Osteoblast (primary cell): ENCODE measurements around the gene FAM107A. TPM values are rescaled to one million over a fixed set of nuclear protein-coding genes. Genes with fewer than 3 reads are reported as not detected.

Experiments used
- DNase-seq: peaks from one replicate; pipeline ENCODE4 v3.0.0; 2011; ENCODE audit warnings: low spot score, mixed read lengths; ENCODE audit not compliant: insufficient read length; ENCODE audit errors: missing footprints
- H2AFZ ChIP-seq: 2 replicates; pipeline ENCODE4 v1.6.0; 2011; ENCODE audit warnings: mild to moderate bottlenecking, low read length
- H3K27ac ChIP-seq: 2 replicates; pipeline ENCODE4 v1.5.1; 2011; ENCODE audit warnings: mild to moderate bottlenecking, low read depth, low read length, moderate library complexity
- H3K27me3 ChIP-seq: 2 replicates; pipeline ENCODE4 v1.6.0; 2012; ENCODE audit warnings: mild to moderate bottlenecking, control low read depth, inconsistent platforms, low read length, moderate library complexity; ENCODE audit not compliant: insufficient read depth
- H3K36me3 ChIP-seq: 2 replicates; pipeline ENCODE4 v1.5.1; 2011; ENCODE audit warnings: mild to moderate bottlenecking, low read length, control low read depth, moderate library complexity; ENCODE audit not compliant: insufficient read depth
- H3K4me1 ChIP-seq: 2 replicates; pipeline ENCODE4 v1.5.1; 2011; ENCODE audit warnings: mild to moderate bottlenecking, low read length, control low read depth, moderate library complexity; ENCODE audit not compliant: insufficient read depth
- H3K4me2 ChIP-seq: 2 replicates; pipeline ENCODE4 v1.6.0; 2011; ENCODE audit warnings: mild to moderate bottlenecking, low read length; ENCODE audit not compliant: insufficient read depth
- H3K4me3 ChIP-seq: fragments of 200-600 bp; sonication (generic); 3 replicates; pipeline ENCODE4 v1.5.1; 2012; ENCODE audit warnings: mild to moderate bottlenecking, low read length, inconsistent platforms; ENCODE audit not compliant: insufficient read depth
- H3K79me2 ChIP-seq: 2 replicates; pipeline ENCODE4 v1.6.0; 2012; ENCODE audit warnings: mild to moderate bottlenecking, low read length, control low read depth, inconsistent platforms; ENCODE audit not compliant: insufficient read depth
- H3K9me3 ChIP-seq: 2 replicates; pipeline ENCODE4 v1.5.1; 2011; ENCODE audit warnings: low read depth, low read length, control low read depth
- H4K20me1 ChIP-seq: 2 replicates; pipeline ENCODE4 v1.6.0; 2012; ENCODE audit warnings: mild to moderate bottlenecking, low read length, control low read depth; ENCODE audit not compliant: insufficient read depth
- CTCF ChIP-seq: IDR thresholded peaks from 2 replicates; pipeline ENCODE4 v1.5.1; 2011; ENCODE audit warnings: mild to moderate bottlenecking, low read depth, low read length, moderate library complexity; ENCODE audit errors: extremely low read depth
- total RNA-seq: library from RNA; depleted of rRNA; stranded (reverse); fragments of >200 nt; gene quantifications from 2 replicates; pipeline ENCODE4 v1.2.3, GENCODE V29; 2012

The FAM107A gene
- total RNA-seq, 1 donor: not detected

- Histone ChIP-seq H3K4me1 (no peaks in the 10 kb centered on the region), H3K4me2 (no peak overlapping the region), H3K79me2 (no peaks in the 10 kb centered on the region), H3K27me3 (no peaks in the 10 kb centered on the region), H4K20me1 (no peaks in the 10 kb centered on the region), H3K36me3 (no peaks in the 10 kb centered on the region), H3K27ac (no peak overlapping the region), H3K4me3 (no peak overlapping the region), H2AFZ (no peak overlapping the region), H3K9me3 (no peaks in the 10 kb centered on the region)
- DNase-seq: no peak
- no peak for TF ChIP-seq CTCF
These were observed 21.2 kb downstream of the FAM107A start for GRCh38 chr3:58556001-58556400.

GRCh38 chr3:58555203-58555602, 22.0 kb downstream of the FAM107A start:
- Histone ChIP-seq H2AFZ (no peak overlapping the region), H3K4me3 (no peak overlapping the region), H3K4me2 (no peak overlapping the region), H3K36me3 (no peaks in the 10 kb centered on the region), H3K79me2 (no peaks in the 10 kb centered on the region), H3K27ac (no peak overlapping the region), H3K9me3 (no peaks in the 10 kb centered on the region), H4K20me1 (no peaks in the 10 kb centered on the region), H3K4me1 (no peaks in the 10 kb centered on the region), H3K27me3 (no peaks in the 10 kb centered on the region)
- no peak for DNase-seq
- no peak for TF ChIP-seq CTCF

DNA sequence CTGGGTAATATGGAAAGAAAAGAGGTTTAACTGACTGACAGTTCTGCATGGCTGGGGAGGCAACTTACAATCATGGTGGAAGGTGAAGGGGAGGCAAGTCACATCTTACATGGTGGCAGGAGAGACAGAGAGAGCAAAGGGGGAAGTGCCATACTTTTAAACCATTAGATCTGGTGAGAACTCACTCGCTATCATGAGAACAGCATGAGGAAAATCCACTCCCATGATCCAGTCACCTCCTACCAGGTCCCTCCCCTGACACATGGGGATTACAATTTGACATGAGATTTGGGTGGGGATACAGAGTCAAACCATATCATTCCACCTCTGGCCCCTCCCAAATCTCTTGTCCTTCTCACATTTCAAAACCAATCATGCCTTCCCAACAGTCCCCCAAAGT, 24.2 kb downstream of the FAM107A start:
- Histone ChIP-seq H3K36me3 (no peaks in the 10 kb centered on the region), H3K4me1 (no peaks in the 10 kb centered on the region), H3K4me2 (no peak overlapping the region), H3K79me2 (no peaks in the 10 kb centered on the region), H3K4me3 (no peak overlapping the region), H3K9me3 (no peaks in the 10 kb centered on the region), H2AFZ (no peak overlapping the region), H4K20me1 (no peaks in the 10 kb centered on the region), H3K27ac (no peak overlapping the region), H3K27me3 (no peaks in the 10 kb centered on the region)
- TF ChIP-seq CTCF: no peak
- DNase-seq: no peak

GRCh38 chr3:58551636-58552180, 25.5 kb downstream of the FAM107A start:
- H3K27ac ChIP-seq: no peak overlapping the region
- no peak overlapping the region for H3K4me3 ChIP-seq
- H4K20me1 ChIP-seq: no peaks in the 10 kb centered on the region
- TF ChIP-seq CTCF: no peak
- no peaks in the 10 kb centered on the region for H3K9me3 ChIP-seq
- H3K4me1 ChIP-seq: no peaks in the 10 kb centered on the region
- H2AFZ ChIP-seq: no peak overlapping the region
- H3K36me3 ChIP-seq: no peaks in the 10 kb centered on the region
- H3K27me3 ChIP-seq: no peaks in the 10 kb centered on the region
- no peak overlapping the region for H3K4me2 ChIP-seq
- DNase-seq: no peak
- no peaks in the 10 kb centered on the region for H3K79me2 ChIP-seq
